Femur (tissue), 1 donor: ENCODE results near the gene SIAE.
"Not testable (repeated sequence)": the region's sequence is repeated elsewhere in the genome, so short reads cannot be mapped to it uniquely, and the experiment has no call there.

Source experiments
- DNase-seq: peaks from one replicate; pipeline ENCODE4 v3.0.0-alpha.2; 2017

SIAE gene

DNA sequence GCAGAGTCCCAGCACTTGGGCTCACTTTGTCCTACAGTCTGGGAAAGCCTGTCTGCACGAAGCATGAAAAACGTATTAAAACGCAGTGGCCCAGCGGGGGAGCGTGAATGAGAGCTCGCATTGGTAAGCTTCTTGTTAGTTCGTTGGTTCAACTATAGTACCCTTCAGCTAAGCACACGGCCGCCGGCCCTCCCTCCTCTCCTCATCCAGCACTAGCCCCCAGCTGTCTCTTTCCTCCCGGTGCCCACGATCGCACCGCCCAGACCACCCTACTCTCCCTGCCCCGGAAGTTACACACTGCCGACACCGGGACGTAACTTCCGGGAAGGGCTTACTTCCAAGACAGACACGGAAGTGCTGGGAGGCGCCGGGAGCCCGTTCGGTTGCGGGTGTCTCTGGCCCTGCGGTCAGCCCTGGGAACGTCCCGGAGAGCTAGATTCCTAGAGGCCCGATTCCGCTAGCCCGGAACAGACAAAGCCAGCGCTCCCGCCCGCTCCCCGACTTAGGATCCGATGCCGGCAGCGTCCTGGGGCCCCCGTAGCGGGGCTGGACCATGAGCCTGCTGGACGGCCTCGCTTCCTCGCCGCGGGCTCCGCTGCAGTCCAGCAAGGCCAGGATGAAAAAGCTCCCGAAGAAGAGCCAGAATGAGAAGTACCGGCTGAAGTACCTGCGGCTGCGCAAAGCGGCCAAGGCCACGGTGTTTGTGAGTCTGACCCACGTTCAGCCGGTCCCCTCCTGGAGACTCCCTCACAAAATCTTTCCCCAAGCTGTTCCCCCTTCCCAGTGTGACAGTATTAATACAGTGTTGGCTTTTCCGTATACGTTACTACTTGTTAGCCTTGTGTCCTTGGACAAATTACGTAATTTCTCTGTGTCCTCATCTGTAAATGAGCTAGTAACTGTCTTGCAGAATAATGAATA, 50.7 kb downstream of the SIAE start, which contains the start of gene TBRG1:
Gene TBRG1 (plus strand): TSS at position 334 of the 921 bp plus-strand sequence. CDS start 220 bp downstream, at position 554.
- peak; percentile 97 for DNase-seq

- no peak for DNase-seq
These were observed 54.7 kb downstream of the SIAE start for GRCh38 chr11:124618863-124619262.

GRCh38 chr11:124612567-124613246, 60.8 kb downstream of the SIAE start:
- DNase-seq: peak; percentile 35

DNA sequence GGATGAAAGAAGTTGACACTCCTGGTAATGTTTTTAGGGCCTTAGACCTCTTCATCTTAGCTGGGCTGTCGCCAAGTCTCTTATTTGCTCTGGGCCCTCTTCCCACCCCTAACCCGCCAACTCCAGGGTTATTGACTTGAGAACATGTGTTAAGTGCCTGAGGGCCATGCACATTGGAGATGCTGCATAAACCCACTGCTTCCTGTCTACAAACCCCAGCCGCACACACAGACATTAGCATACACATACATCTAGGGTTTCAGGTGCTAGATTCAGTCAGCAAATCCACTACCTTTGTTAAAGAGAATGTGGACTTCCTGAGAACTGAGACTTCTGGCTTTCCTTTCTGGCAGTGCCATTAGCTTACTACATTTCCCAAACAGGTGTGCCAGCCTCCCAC, 61.5 kb downstream of the SIAE start:
- DNase-seq: no peak

DNA sequence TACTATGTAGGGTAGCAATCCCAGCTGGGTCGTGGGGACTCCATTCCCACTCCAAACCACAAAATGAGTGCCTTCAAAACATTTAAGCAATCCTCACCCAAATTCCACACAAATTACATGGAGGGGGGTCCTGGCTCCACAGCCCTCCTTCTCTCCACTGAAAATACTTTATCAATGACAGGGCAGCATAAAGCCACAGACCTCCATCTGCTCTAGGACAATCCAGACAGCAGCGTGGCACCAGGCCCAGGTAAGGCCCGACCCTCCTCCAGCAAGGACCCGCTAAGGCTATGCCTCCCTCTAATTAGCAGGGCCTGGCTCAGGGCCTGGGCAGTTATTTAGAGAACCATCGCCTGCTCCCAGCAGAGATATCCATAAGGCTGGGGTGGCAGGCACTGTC, 62.5 kb downstream of the SIAE start, which contains the start of gene PANX3:
Gene PANX3 (plus strand): TSS at position 365 of the 400 bp plus-strand sequence. CDS start 129 bp downstream, outside the sequence.
- peak; percentile 52 for DNase-seq

DNA sequence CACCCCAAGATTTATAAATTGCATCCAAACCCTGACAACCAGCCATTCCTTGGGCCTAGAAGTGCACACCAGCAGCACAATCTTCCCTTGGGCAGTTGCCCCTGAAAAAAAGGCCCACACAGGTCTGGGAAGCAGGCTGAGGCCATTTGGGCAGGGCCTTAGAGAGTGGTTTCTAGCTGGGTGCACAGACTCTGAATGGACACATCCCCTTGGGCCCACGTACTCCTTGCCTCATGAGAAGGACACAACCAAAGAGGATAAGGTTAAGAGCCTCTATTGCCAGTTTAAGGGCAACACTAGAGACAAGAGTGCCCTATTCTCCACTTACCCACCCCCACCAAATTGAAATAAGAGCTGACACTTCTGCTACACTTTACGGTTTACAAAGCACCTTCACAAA, 63.2 kb downstream of the SIAE start:
- DNase-seq: no peak

- no peak for DNase-seq
These were observed 65.4 kb downstream of the SIAE start for GRCh38 chr11:124608147-124608546.

DNA sequence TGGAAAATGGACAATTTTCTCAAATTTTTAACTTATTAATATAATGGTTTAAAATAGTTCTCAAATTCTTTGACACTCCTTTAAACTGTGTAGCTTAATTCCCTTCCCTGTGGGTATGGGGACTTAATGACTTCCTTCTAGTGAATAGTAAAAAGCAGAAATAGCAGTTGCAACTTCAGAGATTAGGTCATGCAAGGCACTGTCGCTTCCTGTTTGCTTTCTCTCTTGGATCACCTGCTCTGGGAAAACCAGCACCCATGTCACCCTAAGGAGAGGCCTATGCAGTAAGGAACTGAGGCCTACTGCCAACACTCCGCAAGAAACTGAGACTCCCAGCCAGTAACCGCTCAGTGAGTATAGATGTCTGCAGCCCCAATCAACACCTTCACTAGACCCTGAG, 67.8 kb downstream of the SIAE start:
- DNase-seq: no peak

DNA sequence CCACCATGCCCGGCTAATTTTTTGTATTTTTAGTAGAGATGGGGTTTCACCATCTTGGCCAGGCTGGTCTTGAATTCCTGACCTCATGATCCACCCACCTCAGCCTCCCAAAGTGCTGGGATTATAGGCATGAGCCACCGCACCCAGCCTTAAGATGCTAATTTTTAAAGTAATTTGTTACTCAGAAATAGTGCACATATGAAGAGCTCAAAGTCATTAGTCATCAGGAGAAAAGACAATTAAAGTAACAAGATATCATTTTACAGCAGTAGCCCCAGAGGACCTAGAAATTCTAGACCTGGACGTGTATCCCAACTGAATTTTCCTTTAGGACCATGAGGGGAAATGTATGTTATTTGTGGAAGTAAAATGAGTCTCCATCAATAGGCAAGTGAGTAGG, 70.8 kb downstream of the SIAE start:
- not testable (repeated sequence) for DNase-seq

GRCh38 chr11:124602193-124602592, 71.3 kb downstream of the SIAE start:
- DNase-seq: no peak

GRCh38 chr11:124600621-124601320, 72.8 kb downstream of the SIAE start:
- DNase-seq: no peak

- DNase-seq: no peak
These were observed 75.9 kb downstream of the SIAE start for GRCh38 chr11:124597626-124598025.

DNA sequence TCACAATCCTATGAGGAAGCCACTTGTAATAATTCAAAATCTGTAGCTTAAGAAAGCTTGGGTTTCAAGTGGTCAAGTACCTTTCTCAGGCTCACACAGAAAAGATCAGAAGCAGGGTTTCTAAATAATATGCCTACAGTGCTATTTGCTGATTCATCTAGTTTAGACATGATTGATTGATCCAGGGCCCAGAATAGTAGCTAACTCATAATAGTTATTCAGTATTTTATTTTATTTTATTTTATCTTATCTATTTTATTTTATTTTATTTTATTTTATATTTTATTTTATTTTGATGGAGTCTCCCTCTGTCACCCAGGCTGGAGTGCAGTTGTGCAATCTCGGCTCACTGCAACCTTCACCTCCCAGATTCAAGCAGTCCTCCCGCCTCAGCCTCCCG, 78.2 kb downstream of the SIAE start:
- DNase-seq: no peak

GRCh38 chr11:124592627-124593026, 80.9 kb downstream of the SIAE start:
- no peak for DNase-seq

GRCh38 chr11:124591430-124591829, 82.1 kb downstream of the SIAE start:
- no peak for DNase-seq

GRCh38 chr11:124586238-124586860, 87.2 kb downstream of the SIAE start:
- DNase-seq: peak; percentile 62

DNA sequence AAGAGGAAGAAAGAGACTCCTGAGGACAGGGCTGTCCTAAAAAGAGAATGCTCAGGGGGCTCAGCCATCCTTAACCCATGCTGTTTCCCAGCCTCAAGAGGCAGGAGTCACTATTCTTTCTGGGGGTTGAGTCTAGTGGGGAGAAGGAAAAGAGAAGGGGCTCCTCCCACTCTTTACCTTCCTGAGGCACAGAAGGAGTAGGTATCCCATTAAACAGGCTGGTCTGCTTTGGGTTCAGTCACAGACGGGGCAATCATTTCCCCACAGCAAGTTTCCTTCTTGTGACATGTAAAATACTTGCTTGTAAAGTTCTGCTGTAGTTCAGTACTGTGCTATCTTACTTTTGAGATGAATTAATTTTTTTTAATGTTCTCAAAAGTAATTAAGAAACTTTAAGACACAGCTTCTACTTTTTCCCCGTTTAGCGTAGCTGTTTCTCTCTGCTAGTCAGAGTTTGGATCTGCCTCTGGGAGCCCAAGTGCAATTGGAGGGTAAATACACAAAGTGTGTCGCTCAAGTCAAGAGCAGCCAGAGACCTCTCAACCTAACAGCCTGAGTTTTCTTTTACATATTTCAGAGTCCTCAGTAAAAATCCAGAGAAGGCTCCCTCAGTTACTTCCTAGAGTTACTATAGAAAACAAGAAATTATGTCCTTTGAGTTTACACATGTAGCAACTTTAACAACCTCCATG, 88.7 kb downstream of the SIAE start:
- DNase-seq: no peak

DNA sequence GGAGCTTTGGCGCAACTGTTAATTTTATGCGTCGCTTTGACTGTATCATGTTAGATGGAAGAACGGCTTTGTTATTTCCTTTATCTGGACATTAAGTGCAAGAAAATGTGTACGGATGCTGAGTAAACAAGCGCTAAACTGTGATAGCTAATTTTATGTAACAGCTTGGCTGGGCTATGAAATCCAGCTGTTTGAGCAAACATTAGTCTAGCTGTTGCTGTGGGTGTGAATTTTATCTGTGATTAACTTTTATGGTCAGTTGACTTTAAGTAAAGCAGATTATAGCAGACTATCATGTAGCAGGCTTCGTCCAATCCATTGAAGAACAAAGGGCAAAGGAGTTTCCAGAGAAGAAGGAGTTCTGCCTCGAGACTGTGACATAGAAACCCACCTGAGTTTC, 89.8 kb downstream of the SIAE start:
- DNase-seq: no peak
